Measurements from ENCODE around the gene TTC7B.
A peak's percentile ranks its signal among the peaks of the same experiment; 100 is the strongest.

Gene TTC7B

DNA sequence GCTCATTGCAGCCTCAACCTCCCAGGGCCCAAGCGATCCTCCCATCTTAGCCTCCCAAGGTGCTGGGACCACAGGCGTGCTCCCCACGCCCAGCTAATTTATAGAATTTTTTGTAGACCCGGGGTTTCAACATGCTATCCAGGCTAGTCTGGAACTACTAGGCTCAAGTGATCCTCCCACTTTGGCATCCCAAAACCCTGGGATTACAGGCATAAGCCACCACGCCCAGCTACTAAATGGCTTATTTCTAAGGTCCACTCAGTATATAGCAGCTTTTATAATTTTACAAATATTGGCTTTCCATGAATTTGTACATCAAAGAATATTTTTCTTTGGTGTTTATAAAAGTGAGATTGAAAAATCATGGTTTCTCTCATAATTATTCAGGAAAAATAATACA, 167.8 kb downstream of the TTC7B start:
- DNase-seq (ENCODE audit: low spot score), result no peak

DNA sequence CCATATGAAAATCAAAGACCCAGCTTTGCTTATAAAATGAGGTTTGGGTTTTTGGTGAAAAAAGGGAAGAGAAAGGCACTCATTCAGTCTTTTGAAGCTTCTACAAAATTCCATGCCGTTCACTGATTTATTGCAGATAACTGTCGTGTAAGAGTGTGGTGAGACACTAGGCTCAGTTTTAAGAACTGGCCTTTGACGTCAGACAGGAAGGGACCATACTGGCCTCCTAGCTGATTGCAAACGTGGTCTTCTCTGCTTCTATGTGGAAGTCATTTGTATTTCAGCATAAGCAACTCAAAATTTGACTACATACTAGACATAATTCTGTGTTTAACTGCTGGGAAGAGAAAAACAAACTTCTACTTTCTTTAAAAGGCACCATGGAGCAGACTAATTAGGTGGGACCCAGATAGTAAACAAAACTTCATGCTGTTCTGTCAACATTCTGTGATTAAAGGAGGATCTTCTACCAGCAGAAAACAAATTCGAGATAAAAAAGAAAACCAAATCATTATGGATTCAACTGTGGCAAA, 168.7 kb downstream of the TTC7B start:
- no peak for DNase-seq (ENCODE audit: low spot score)

DNA sequence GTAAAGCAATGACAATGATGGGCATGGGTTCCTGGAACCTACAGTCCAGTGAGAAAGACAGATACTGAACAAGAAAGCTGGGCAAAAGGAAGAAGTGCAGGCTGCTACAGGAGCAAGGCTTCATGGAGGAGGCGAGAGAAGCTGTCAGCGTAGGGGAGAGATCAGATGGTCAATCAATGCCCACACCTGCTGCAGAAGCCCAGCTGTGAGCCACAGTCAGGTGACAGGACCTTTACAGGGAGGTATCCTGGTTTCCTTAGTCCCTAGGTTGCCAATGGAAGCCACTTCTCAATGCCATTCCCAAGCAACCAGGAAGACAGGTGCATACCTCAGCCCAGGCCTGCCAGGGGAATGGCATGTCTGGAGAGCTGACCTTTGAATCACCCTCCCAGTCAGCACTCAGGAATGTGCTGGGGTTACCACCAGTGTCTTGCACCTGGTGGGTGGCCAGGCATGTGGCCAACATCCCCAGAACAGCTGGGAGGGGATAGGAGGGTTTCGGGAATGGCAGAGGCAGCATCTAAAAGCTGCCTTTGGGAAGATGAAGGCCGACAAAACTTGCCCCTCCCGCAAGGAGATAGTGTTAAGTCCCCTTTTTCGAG, 170.3 kb downstream of the TTC7B start:
- no peak for DNase-seq (ENCODE audit: low spot score)

DNA sequence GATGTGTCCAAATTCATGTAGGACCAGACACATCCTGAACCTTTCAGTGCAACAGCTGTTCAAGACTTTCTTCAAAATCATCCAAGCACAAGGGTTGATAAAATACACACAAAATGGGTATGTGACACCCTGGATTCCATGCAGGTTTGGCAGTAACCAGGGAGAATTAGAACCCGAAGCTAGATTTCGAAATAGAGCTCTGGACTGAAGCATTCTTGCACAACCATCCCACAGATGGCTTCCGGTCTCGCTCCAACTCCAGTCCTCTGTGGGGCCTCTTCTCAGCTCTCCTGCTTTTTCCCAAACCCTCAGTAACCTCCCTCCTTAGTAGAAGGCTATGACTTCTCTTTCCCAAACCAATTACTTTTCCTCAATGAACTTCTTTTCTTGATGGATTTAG, 171.3 kb downstream of the TTC7B start:
- DNase-seq (ENCODE audit: low spot score), result no peak

DNA sequence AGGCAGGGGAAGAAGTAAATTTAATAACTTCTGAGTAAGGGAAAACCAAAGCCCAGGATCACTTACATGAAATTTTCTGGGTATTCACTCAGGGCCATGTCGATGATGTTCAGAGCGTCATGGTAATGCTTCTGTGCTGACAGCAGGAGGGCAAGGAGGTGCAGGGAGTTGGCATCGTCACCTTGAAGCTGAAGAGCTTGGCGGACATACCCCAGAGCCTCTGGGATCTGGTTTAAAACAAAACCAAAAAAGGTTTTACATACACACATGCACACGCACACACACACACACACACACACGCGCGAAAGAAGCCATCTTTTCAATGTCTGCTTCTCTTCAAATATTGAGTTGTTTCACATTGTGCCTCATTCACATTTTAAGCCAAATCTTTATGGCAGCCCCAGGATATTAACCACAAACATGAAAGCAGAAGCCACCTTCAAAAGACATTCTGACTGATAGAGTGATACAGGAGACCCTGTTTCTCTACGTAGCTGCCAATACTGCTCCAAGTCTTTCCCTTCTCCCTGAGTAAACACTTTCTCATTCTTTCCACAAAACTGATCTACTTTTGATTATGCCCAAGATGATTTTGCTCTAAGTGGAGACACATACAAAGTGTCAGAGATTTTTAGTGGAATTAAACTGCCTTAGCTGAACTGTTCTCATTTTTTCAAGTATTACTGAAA, 172.1 kb downstream of the TTC7B start:
- DNase-seq (ENCODE audit: low spot score), result no peak

DNA sequence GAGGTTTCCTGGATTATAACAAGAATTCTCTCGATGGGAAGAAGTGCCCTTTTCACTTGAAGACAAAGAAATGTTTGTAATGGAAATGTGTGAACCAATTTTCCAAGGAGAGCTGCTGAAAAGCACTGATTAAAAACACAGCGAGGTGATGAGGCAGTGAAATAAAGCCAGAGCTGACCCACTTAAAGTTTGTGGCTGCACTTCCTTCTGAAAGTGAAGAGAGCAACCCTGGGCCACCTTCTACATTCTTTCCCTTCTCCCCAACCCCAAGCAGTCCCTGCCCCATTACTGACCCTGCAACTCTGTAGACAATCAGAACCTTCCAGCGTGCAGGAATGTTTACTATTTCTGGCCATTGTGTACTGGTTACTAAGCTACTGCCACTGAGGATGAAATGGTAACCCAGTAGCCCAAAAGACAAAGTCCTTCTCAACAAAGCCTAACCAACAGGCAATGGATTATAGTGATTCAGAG, 173.9 kb downstream of the TTC7B start:
- no peak for DNase-seq (ENCODE audit: low spot score)

DNA sequence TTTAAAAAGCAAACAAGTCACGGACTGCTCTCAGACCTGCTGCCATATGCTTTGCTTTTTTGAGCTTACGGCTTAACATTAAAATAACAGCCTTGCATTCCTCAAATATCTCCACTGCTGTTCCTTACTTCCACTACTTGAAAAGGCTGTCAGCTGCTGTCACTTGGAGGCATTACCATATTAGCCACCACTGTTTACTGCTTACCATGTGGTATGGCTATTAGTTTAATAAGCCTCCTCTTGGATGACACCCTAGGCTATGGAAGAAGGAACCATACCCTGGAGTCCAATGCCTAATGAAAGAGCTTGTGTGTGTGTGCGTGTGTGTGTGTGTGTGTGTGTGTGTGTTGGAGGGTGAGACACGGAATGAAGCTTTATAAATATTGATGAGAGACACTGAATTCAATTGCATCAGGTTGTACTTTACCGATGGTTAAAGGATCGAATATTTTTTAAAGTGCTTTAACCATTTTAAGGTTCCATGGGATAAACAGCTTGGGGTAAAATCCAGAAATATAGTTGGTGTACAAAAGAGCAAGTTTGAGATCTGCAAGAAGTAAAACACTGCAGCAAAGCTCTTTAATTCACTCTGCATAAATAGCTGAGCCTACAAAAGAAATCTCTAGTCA, 174.5 kb downstream of the TTC7B start:
- DNase-seq (ENCODE audit: low spot score), result no peak

DNA sequence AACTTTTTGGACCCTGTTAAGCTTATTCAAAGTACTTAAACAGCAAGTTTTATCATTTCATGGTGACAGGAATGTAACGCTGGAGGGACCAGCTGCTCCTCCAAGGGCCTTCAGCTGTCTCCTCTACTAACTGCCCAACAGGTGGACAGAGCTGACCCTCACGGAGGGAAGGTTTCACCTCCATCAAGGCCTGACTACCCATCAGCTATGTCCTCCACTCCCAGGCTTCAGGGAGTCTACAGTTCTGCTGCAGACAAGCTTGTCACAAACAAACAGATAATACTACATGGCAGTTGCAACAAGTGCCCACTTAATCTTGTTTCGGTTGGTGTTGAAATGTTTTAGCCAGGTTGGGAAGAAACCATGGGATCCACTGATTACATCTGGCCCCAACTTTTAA, 175.1 kb downstream of the TTC7B start:
- DNase-seq (ENCODE audit: low spot score), result no peak

DNA sequence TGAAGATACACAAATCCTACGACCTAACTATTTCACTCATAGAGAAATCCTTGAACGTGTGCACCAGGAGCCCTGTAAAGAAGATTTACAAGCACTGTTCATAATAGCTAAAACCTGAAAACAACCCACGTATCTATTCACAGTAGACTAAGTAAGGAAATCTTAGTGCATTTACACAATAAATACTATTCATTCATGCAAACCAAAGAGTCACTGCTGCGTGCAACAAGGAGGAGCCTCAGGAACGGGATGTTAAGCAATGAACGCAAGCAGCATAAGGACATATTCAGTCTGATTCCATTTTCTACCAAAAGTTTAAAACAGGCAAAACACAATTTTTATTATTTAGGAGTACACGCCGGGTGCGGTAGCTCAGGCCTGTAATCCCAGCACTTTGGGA, 176.6 kb downstream of the TTC7B start:
- no peak for DNase-seq (ENCODE audit: low spot score)

DNA sequence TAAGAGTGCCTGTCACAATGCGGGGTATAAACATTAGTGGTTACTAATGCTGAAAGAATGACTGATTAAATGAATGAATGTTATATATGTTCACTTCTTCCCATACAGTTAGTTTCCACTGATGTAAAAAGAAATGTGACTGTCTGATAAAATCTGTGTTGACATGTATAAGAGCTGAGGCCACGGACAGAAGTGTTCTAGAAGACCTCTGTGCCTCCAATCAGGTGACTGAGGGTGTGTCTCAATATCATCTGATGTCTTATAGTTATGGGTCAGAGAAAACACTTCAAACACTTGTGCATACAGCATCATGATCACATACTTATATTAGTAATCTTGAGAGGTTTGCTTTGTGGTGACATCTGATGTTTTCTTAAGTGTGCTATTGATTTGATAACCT, 183.4 kb downstream of the TTC7B start:
- DNase-seq (ENCODE audit: low spot score), result no peak

DNA sequence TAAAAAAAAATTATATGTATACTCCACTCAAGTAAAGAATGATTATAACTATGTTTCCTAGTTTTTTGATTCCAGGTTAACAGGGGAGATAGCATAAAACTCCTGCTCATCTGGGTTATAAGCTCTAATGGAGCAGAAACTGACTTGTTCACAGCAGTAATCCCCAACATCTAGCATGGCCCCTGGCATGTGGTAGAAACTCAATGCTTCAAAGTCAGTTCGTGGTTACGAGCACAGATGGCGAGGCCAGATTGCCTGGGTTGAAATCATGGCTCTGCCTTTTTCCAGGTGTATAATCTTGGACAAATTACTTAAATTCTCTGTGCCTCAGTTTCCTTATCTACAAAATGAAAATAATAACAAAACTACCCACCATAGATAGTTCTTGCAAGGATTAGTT, 183.8 kb downstream of the TTC7B start:
- DNase-seq (ENCODE audit: low spot score), result no peak

DNA sequence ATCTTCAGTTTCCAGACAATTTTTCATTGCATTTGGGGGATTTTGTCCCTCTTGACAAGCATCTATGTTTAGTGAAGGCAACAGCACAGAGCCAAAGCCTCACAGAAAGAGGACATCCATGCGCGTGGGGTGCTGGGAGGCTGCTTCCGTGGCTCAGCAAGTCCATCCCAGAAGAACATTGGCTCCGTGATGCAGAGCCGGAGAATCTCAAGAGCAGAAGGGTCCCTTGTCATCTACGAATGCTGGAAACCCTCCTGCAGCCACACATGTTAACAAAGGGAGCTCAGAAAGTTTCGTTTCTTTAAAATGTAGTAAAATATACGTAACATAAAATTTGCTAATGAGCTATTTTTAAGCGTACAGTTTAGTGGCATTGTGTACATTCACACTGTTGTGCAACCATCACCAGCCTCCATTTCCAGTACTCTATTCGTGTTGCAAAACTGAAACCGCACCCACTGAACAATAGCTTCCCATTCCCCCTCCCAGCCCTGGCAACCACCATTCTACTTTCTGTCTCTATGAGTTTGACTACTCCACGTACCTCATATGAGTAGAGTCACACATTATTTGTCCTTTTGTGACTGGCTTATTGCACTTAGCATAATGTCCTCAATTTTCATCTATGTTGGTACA, 185.9 kb downstream of the TTC7B start:
- no peak for DNase-seq (ENCODE audit: low spot score)

DNA sequence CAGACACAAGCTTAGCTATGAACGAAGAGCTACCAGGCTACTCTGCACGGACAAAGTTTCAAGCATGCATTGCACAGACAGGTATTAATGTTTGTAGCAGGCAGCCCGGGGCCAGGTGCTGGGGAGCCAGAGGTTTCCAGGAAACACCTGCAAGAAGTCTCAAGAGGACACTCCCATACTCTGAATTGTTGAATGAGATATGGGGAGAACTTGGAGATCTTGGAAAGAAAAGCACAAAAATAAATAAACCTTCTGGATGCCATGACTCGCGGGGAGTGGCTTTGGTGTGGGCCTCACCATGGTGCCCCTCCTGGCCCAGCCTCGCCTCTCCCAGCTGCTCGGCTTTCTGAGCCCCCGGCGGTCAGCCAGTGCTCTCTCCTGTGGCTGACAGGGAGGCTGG, 186.8 kb downstream of the TTC7B start:
- no peak for DNase-seq (ENCODE audit: low spot score)

DNA sequence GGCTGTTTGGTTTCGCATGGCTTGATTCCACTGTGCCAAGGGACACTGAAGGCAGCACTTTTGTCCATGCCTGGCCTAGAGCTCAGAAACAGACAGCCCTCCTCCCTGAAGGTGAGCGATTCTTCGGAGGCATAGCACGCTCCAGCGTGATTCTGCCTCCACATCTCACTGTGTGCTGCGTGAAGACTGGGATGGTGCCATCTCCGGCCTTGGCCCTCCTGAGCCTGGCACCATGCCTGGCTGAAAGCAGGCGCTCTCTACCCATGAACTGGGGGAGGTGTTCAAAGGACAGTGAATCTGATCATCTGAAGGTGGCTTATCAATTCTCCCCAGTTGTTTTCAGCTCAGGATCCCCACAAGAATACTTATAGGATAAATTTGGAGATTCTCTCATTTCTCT, 187.4 kb downstream of the TTC7B start:
- no peak for DNase-seq (ENCODE audit: low spot score)

DNA sequence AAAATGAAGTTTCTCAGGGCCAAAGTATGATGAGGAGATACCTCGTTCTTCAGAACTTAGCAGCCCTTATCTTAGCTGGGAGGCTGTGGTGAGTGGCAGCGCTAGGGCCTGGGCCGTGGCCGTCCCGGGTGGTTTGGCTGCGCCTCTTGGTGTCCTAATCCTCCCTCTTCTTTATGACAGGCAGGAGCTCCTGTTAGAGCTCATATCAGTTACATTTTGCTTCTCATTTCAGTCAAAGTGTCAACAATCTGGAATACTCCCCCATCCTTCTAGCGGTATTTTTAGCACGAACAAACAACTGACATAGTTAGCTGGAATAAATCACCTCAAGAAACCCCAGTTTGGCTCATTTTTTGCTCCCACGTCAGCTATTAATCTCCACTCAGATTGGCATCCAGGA, 188.8 kb downstream of the TTC7B start:
- no peak for DNase-seq (ENCODE audit: low spot score)

DNA sequence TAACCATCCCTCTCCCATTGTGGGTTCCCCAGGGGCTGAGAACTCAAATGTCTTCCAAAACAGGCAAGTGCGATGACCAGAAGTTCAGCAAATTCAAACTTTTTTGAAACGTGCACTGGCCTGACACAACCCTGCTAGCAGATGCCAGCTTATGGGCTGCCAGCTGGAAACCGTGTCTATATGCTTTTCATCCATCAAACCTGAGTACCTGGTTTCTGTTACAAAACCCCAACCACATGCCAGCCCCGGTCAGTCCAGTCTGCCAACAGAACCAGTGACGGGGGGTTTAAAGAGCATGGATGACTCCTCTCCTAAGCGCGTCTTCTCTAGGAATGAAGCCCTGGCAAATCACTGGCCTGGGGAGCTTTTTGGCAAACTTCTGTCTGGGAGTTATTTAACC, 189.7 kb downstream of the TTC7B start:
- no peak for DNase-seq (ENCODE audit: low spot score)

DNA sequence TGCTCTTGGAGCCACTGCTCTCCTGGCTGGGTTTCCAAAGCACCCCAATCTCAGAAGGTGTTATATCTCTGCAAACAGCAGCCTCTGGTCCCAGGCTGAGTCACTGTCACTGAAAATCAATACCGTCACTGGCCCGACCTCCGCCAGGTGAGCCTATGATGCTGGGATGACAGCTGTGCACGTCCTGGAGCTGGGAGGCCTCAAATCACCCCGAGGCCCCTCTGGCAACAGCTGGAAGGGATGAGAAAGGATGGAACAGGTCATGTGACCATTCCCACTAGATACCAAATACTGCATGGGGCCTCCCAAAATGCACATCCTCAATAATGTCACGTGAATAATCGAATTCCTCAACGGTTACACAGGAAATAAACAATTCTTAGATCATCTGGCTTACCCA, 190.8 kb downstream of the TTC7B start:
- no peak for DNase-seq (ENCODE audit: low spot score)

DNA sequence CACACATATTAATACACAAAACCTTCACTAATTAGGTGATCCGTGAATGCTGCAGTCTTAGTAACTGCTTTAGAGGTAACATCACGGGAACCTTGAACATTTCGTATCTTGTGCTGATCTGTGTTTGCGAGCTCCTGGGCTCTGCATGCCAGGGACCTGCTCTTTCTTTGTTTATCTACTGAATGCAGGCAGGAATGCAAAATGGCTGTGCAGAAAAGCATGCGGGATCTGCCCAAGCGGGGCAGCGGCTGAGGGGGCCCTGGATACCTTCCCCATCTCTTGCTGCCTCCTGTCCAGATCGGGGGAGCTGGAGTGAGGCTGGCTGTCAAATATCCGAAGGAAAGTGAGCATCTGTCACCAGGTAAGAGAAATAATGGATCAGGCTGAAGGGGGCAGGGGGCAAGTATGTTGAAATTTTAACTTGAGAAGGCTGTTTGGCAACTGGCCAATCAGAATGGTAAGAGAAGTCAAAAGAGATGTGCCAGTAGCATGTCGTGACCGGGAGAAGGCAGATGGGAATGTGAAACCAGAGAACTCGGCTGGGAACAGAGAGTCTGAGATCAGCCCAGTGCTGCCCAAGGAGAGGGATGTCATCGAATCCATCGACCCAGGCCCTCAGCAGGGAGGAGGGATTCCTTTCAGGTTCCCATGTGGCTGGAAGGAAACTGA, 191.4 kb downstream of the TTC7B start:
- no peak for DNase-seq (ENCODE audit: low spot score)

DNA sequence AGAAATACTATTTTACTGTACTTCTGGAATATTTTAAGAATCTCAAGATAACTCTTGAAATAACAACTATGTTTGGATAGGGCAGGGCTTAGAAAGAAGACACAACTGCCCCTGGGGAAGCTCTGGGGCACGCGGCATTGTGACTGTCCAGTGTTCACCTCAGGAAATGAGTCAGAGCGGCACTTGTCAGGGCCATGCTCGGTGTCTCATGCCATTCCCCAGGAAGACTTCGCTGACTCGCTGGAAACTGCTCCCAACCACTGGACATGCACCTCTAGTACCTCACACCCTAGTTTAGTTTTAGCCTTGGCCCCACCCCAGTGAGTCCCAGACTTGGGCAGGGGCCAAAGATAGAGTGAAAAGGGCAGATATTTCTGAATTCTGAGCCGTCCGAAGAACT, 192.0 kb downstream of the TTC7B start:
- peak; percentile 78 for DNase-seq (ENCODE audit: low spot score)

DNA sequence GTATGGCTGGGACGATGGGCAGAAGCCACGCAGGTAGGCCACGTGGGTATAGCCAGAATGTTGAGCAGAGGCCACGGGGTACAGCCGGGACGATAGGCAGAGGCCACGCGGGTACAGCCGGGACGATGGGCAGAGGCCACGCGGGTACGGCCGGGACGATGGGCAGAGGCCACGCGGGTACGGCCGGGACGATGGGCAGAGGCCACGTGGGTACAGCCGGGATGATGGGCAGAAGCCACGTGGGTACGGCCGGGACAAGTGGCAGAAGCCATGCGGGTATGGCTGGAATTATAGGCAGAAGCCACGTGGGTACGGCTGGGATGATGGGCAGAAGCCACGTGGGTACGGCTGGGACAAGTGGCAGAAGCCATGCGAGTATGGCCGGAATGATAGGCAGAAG, 195.0 kb downstream of the TTC7B start:
- DNase-seq (ENCODE audit: low spot score), result no peak

DNA sequence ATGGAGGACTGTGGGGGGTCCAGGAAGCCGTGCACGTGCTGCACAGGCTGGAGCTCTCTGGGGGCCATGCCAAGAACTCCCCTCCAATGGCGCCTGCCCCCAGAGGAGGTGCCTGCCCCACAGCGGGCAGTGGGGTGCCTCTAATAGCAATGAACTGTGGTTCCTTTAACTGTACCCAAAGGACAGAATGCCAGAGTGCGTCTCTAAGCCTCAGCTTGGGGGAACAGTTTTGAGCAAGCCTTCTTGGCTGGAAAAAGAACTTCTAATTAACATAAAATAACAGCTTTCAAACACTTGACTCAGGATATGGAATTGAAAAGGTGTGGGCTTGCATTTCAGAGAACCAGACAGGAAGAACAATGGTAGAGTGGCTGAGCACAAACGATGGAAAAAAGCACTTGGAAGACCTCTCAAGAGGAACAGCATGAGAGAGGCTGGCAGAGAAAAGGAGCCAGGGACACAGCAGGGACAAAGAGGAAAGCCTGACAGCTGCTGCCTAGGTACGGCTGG, 195.6 kb downstream of the TTC7B start:
- DNase-seq (ENCODE audit: low spot score), result no peak

DNA sequence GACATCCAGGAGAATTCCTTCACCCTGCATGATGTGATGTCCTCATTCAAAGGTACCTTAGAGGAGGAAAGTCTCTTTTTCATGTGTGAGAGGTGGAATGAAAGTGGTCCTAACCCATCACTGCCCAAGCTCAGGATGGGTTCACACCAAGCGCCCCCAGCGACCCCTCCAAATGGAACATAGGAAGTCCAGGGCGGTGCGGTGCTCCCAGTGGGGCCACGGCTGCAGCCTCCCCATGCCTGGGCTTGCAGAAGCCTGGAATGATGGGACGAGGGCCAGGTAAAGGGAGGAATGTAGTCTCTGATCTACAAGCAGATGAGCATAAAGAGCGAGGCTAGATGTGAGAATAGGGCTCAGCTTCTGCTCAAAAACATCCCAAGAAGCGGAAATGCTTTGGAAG, 196.3 kb downstream of the TTC7B start:
- DNase-seq (ENCODE audit: low spot score), result no peak
